Caco-2 (cell line): Measurements from ENCODE around the gene BEND5. TPM values are rescaled to one million over a fixed set of nuclear protein-coding genes. Genes with fewer than 3 reads are reported as not detected.

ENCODE experiments used
- BruUV-seq: library from RNA; stranded (reverse); fragments of 400-500 nt; replicated peaks from 2 replicates; lab custom pipeline; 2021; lab: Mats Ljungman, UMichigan
- CTCF ChIA-PET: fragments of 300-600 bp; sonication (Branson Sonifier 250); formaldehyde crosslinking; loops from one replicate; lab custom pipeline; 2022; ENCODE audit warnings: antibody characterized with exemption; lab: Charles Lee
- POLR2A ChIA-PET: fragments of 300-600 bp; sonication (Branson Sonifier 250); formaldehyde crosslinking; loops from one replicate; lab custom pipeline; 2022; ENCODE audit warnings: antibody characterized with exemption; lab: Charles Lee
- DNase-seq, 2 experiments: peaks; one replicate each; pipeline versions ENCODE4 v3.0.0 to v3.0.0-alpha.2; 2020 to 2022
- H3K27me3 ChIP-seq: replicated peaks from 2 replicates; pipeline ENCODE4 v1.6.0; 2011; ENCODE audit warnings: low read length; ENCODE audit not compliant: control insufficient read depth, insufficient read depth
- H3K36me3 ChIP-seq: 2 replicates; pipeline ENCODE4 v1.5.1; 2011; ENCODE audit warnings: low read length; ENCODE audit not compliant: control insufficient read depth, insufficient read depth
- H3K4me1 ChIP-seq: fragments of 250-450 bp; sonication (Bioruptor Pico); 2 replicates; pipeline ENCODE4 v1.5.1; 2020; ENCODE audit warnings: mild to moderate bottlenecking
- H3K4me3 ChIP-seq: 2 replicates; pipeline ENCODE4 v1.5.1; 2011; ENCODE audit warnings: low read depth, mild to moderate bottlenecking, control low read depth, low read length
- H3K9me3 ChIP-seq: fragments of 250-450 bp; sonication (Bioruptor Pico); 2 replicates; pipeline ENCODE4 v1.5.1; 2020; ENCODE audit warnings: mild to moderate bottlenecking, moderate library complexity
- H3K27ac Mint-ChIP-seq: one replicate; pipeline ENCODE4 v1.8.0; 2022; ENCODE audit warnings: mixed read lengths; ENCODE audit not compliant: unreplicated experiment
- H3K27me3 Mint-ChIP-seq: one replicate; pipeline ENCODE4 v1.8.0; 2022; ENCODE audit warnings: mixed read lengths; ENCODE audit not compliant: insufficient read depth, unreplicated experiment
- H3K36me3 Mint-ChIP-seq: one replicate; pipeline ENCODE4 v1.8.0; 2022; ENCODE audit warnings: mild to moderate bottlenecking, mixed read lengths; ENCODE audit not compliant: insufficient read depth, unreplicated experiment
- H3K4me1 Mint-ChIP-seq: one replicate; pipeline ENCODE4 v1.8.0; 2022; ENCODE audit warnings: low read depth, mixed read lengths; ENCODE audit not compliant: unreplicated experiment
- H3K4me3 Mint-ChIP-seq: one replicate; pipeline ENCODE4 v1.8.0; 2022; ENCODE audit warnings: mild to moderate bottlenecking, moderate library complexity, mixed read lengths; ENCODE audit not compliant: unreplicated experiment
- H3K9me3 Mint-ChIP-seq: one replicate; pipeline ENCODE4 v1.8.0; 2022; ENCODE audit warnings: mixed read lengths; ENCODE audit not compliant: unreplicated experiment
- CTCF ChIP-seq, 2 experiments: fragments of 200-600 bp in 1 of 2; IDR thresholded peaks; 1 replicate in 1 of 2; 2 replicates in 1 of 2; pipeline versions ENCODE4 v1.5.1 to v1.8.0; 2011 to 2022; ENCODE audit warnings: antibody characterized with exemption in 1 of 2, control low read depth in 1 of 2, inconsistent platforms in 1 of 2, low read depth in 1 of 2, low read length in 1 of 2, mild to moderate bottlenecking in 1 of 2, moderate library complexity in 1 of 2; ENCODE audit not compliant: insufficient read depth in 1 of 2, severe bottlenecking in 1 of 2, unreplicated experiment in 1 of 2
- intact Hi-C: fragments of 100-400 bp; cut with micrococcal nuclease; formaldehyde crosslinking; loops from one replicate; pipeline ENCODE4 v1.10.0; 2022; ENCODE audit not compliant: unreplicated experiment
- total RNA-seq: library from RNA; stranded (reverse); gene quantifications from 2 replicates; pipeline ENCODE4 v1.2.3, GENCODE V29; 2022

BEND5 gene
- total RNA-seq, 1 experiment from 2014 or later: 0.57 TPM

- no peaks in the 10 kb centered on the region for H3K9me3 ChIP-seq
- H3K4me1 ChIP-seq: no peaks in the 10 kb centered on the region
- no peaks in the 10 kb centered on the region for H3K9me3 Mint-ChIP-seq
- BruUV-seq: no TSS peak
- POLR2A ChIA-PET: no interaction called here
- CTCF ChIA-PET: no interaction called here
- H3K4me3 ChIP-seq: no peak overlapping the region
- H3K36me3 ChIP-seq: no peaks in the 10 kb centered on the region
- intact Hi-C loops: no loop called here
- no peaks in the 10 kb centered on the region for H3K4me1 Mint-ChIP-seq
- no peaks in the 10 kb centered on the region for H3K36me3 Mint-ChIP-seq
- no peak overlapping the region for H3K27ac Mint-ChIP-seq
- no peak overlapping the region for H3K4me3 Mint-ChIP-seq
- peaks cover 3% of the 10 kb centered on the region for H3K27me3 Mint-ChIP-seq
- no peak for TF ChIP-seq CTCF (IDR thresholded peaks at IDR 0.05; ENCODE audit: insufficient read depth in 1 of 2, low read depth in 1 of 2, low read length in 1 of 2, severe bottlenecking in 1 of 2, unreplicated experiment in 1 of 2)
- H3K27me3 ChIP-seq: no peaks in the 10 kb centered on the region
- DNase-seq: no peak
Measured at GRCh38 chr1:48726139-48726538, 50.6 kb downstream of the BEND5 start.

DNA sequence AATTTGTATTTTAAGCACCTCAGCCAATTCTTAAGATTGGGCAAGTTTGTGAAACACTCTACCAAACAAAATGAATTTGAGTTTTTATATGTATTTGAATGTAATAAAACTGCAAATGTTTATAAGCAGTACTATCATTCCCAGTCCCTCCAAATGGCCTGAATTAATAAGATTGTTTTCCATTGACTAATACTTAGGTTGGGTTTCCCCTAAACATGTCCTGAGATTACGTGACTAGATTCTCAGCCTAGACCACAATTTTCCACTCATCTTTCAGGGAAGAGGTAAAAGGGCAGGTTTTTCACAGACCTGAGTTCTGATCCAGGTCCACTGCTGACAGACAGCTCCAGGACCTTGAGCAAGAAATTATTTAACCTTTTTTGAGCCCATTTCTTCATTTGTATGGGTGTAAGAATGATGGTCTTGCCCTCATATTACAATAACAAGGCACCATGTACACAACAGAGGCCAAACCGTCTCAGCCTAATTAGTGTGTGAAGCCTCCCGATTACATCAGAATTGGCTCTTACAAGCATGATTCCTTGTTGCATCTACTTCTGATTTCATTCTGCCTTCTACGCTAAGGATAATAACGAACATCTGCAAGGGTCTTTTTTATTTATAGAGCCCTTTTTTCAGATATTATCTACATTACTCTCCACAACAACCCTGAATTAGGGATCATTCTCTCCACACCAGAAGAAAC, 51.2 kb downstream of the BEND5 start:
- Histone ChIP-seq H3K4me1 (no peaks in the 10 kb centered on the region), H3K36me3 (no peaks in the 10 kb centered on the region), H3K9me3 (no peaks in the 10 kb centered on the region), H3K4me3 (no peak overlapping the region), H3K27me3 (no peaks in the 10 kb centered on the region)
- intact Hi-C loops: no loop called here
- no peaks in the 10 kb centered on the region for H3K4me1 Mint-ChIP-seq
- H3K9me3 Mint-ChIP-seq: no peaks in the 10 kb centered on the region
- POLR2A ChIA-PET: no interaction called here
- no peak for TF ChIP-seq CTCF (IDR thresholded peaks at IDR 0.05; ENCODE audit: insufficient read depth in 1 of 2, low read depth in 1 of 2, low read length in 1 of 2, severe bottlenecking in 1 of 2, unreplicated experiment in 1 of 2)
- CTCF ChIA-PET: no interaction called here
- DNase-seq: no peak
- no peak overlapping the region for H3K27ac Mint-ChIP-seq
- peaks cover 3% of the 10 kb centered on the region for H3K27me3 Mint-ChIP-seq
- BruUV-seq: no TSS peak
- H3K36me3 Mint-ChIP-seq: no peaks in the 10 kb centered on the region
- no peak overlapping the region for H3K4me3 Mint-ChIP-seq

- peaks cover 3% of the 10 kb centered on the region for H3K27me3 Mint-ChIP-seq
- H3K4me3 ChIP-seq: no peak overlapping the region
Measured at GRCh38 chr1:48720929-48721328, 55.8 kb downstream of the BEND5 start.

More at GRCh38 chr1:48720929-48721328, 55.8 kb downstream of the BEND5 start:
- BruUV-seq: no TSS peak
- POLR2A ChIA-PET: no interaction called here
- CTCF ChIA-PET: no interaction called here
- H3K36me3 Mint-ChIP-seq: no peaks in the 10 kb centered on the region
- no peaks in the 10 kb centered on the region for H3K9me3 ChIP-seq
- no peak for DNase-seq
- intact Hi-C loops: no loop called here
- H3K9me3 Mint-ChIP-seq: no peaks in the 10 kb centered on the region
- no peak overlapping the region for H3K4me3 Mint-ChIP-seq
- H3K27me3 ChIP-seq: no peaks in the 10 kb centered on the region
- no peak overlapping the region for H3K27ac Mint-ChIP-seq
- TF ChIP-seq CTCF (IDR thresholded peaks at IDR 0.05; ENCODE audit: insufficient read depth in 1 of 2, low read depth in 1 of 2, low read length in 1 of 2, severe bottlenecking in 1 of 2, unreplicated experiment in 1 of 2): no peak
- H3K4me1 ChIP-seq: no peaks in the 10 kb centered on the region
- H3K4me1 Mint-ChIP-seq: no peaks in the 10 kb centered on the region
- no peaks in the 10 kb centered on the region for H3K36me3 ChIP-seq
